Measurements from ENCODE around the gene GK2.

- no peak for TF ChIP-seq POLR2A (IDR thresholded peaks at IDR 0.05; ENCODE audit: low read depth, low read length)
- TF ChIP-seq ELK1 (IDR thresholded peaks at IDR 0.05; ENCODE audit: borderline replicate concordance, low read depth, low read length): no peak
- TF ChIP-seq, protein P1, sequence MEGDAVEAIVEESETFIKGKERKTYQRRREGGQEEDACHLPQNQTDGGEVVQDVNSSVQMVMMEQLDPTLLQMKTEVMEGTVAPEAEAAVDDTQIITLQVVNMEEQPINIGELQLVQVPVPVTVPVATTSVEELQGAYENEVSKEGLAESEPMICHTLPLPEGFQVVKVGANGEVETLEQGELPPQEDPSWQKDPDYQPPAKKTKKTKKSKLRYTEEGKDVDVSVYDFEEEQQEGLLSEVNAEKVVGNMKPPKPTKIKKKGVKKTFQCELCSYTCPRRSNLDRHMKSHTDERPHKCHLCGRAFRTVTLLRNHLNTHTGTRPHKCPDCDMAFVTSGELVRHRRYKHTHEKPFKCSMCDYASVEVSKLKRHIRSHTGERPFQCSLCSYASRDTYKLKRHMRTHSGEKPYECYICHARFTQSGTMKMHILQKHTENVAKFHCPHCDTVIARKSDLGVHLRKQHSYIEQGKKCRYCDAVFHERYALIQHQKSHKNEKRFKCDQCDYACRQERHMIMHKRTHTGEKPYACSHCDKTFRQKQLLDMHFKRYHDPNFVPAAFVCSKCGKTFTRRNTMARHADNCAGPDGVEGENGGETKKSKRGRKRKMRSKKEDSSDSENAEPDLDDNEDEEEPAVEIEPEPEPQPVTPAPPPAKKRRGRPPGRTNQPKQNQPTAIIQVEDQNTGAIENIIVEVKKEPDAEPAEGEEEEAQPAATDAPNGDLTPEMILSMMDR (conservative IDR thresholded peaks at IDR 0.05; ENCODE audit: low read depth, low read length): no peak
- no peak for TF ChIP-seq CHD1 (IDR thresholded peaks at IDR 0.05; ENCODE audit: low read depth, low read length)
- TF ChIP-seq RCOR1 (IDR thresholded peaks at IDR 0.05; ENCODE audit: insufficient replicate concordance, low read length): no peak
- no peak for TF ChIP-seq MXI1 (IDR thresholded peaks at IDR 0.05; ENCODE audit: borderline replicate concordance, low read depth, low read length)
- TF ChIP-seq MAFK (IDR thresholded peaks at IDR 0.05; ENCODE audit: low read depth, low read length): no peak
- no peak for TF ChIP-seq BHLHE40 (IDR thresholded peaks at IDR 0.05; ENCODE audit: low read depth, low read length)
- TF ChIP-seq, protein P2, sequence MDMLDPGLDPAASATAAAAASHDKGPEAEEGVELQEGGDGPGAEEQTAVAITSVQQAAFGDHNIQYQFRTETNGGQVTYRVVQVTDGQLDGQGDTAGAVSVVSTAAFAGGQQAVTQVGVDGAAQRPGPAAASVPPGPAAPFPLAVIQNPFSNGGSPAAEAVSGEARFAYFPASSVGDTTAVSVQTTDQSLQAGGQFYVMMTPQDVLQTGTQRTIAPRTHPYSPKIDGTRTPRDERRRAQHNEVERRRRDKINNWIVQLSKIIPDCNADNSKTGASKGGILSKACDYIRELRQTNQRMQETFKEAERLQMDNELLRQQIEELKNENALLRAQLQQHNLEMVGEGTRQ (IDR thresholded peaks at IDR 0.05; ENCODE audit: low read depth, low read length): no peak
These were observed 12.2 kb downstream of the GK2 start for GRCh38 chr4:79395841-79396240.
